Esophagus muscularis mucosa (tissue), 4 donors: ENCODE data around the gene CROCC2. TPM values are rescaled to one million over a fixed set of nuclear protein-coding genes. Genes with fewer than 3 reads are reported as not detected.

Experiments used
- DNase-seq: peaks from one replicate; pipeline ENCODE4 v3.0.0-alpha.2; 2017; ENCODE audit errors: extremely low spot score
- H3K27ac ChIP-seq, 4 donors: fragments of 200-600 bp; sonication (generic); replicated peaks in 1 of 4; 1 replicate in 3 of 4; 2 replicates in 1 of 4; pipeline ENCODE4 v1.5.1; 2016 to 2019; ENCODE audit warnings: mild to moderate bottlenecking in 1 of 4
- H3K27me3 ChIP-seq, 4 donors: fragments of 200-600 bp; sonication (generic); one replicate each; pipeline versions ENCODE4 v1.5.1 to v1.6.0; 2016 to 2019
- H3K36me3 ChIP-seq, 4 donors: fragments of 200-600 bp; sonication (generic); one replicate each; pipeline ENCODE4 v1.5.1; 2016 to 2019
- H3K4me1 ChIP-seq, 4 donors: fragments of 200-600 bp; sonication (generic); one replicate each; pipeline ENCODE4 v1.5.1; 2016 to 2019
- H3K4me3 ChIP-seq, 4 donors: fragments of 200-600 bp; sonication (generic); 1 replicate in 2 of 4; 2 replicates in 2 of 4; pipeline ENCODE4 v1.5.1; 2016 to 2019; ENCODE audit warnings: mild to moderate bottlenecking in 4 of 4, moderate library complexity in 1 of 4
- H3K9me3 ChIP-seq, 4 donors: fragments of 200-600 bp; sonication (generic); 1 replicate in 3 of 4; 2 replicates in 1 of 4; pipeline ENCODE4 v1.5.1; 2016 to 2019
- EP300 ChIP-seq: sonication (generic); formaldehyde crosslinking; IDR thresholded peaks from one replicate; pipeline ENCODE4 v1.6.1; 2017; ENCODE audit warnings: antibody characterized with exemption
- POLR2A ChIP-seq: fragments of 450-650 bp; IDR thresholded peaks from one replicate; pipeline ENCODE4 v1.6.1; 2017; ENCODE audit warnings: antibody characterized with exemption, moderate library complexity, mild to moderate bottlenecking, low read depth
- POLR2AphosphoS5 ChIP-seq, 2 donors: sonication (generic); formaldehyde crosslinking; IDR thresholded peaks; one replicate each; pipeline ENCODE4 v1.6.1; 2017; ENCODE audit warnings: antibody characterized with exemption in 2 of 2
- WGBS: methylation state at CpG from one replicate; pipeline ENCODE4 v1.1.5; 2018; 5-methylcytosine and 5-hydroxymethylcytosine counted together
- intact Hi-C: fragments of 100-400 bp; cut with DNase I; formaldehyde crosslinking; loops from one replicate; pipeline ENCODE4 v1.15.1; 2023
- total RNA-seq, 4 donors: library from RNA; depleted of rRNA; stranded (reverse); fragments of >200 nt; gene quantifications; one replicate each; pipeline versions ENCODE4 v1.1.0 to v1.2.1, GENCODE V29; 2016
- TF ChIP-seq, protein P1 (sequence below), 3 experiments: fragments of 200-600 bp in 2 of 3; fragments of 450-650 bp in 1 of 3; sonication (generic) in 2 of 3; IDR thresholded peaks; one replicate each; pipeline ENCODE4 v1.5.1; 2017 to 2019; ENCODE audit warnings: antibody characterized with exemption in 3 of 3, mild to moderate bottlenecking in 2 of 3, moderate library complexity in 1 of 3

The CROCC2 gene
- total RNA-seq, 4 donors from 2014 or later: not detected

DNA sequence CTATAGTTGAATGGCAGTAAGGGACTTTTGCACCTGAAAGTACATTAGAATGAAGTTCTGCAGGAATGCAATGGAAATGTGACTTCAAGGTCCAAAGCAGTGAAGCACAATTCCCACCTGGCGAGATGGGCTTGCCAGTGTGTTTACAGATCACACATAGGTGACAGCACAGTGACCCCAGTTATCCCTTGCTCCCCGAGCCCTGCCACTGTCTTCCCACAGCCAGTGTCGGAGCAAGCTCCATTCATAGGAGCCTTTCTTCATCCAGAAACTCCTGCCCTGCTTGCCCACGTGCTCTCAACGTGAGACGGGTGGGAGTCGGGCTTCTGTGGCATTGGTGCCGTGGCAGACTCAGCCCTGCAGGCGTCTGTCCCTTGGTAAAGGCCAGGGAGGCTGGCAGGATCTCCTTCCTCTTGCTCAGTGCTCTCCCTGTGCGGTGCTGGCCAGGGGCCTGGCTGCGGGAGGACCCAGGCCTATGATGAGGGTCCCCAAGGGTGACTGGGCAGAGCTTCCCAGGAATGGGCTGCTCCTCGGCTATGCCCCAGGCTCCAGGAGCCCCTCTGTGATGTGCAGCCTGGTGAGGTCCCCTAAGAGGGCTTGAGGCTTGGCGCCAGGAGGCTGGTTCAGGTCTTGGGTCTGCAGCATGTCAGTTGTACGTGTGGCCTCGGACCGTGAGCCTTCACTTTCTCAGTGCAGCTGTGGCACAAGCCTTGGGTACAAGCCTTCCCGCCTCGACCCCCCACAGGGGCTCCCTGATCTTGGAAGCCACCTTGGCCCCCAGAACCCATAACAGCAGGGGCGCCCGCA, 132.4 kb downstream of the CROCC2 start:
- DNase-seq: no peak
- peaks cover 0 to 32% (median 5%) of the 10 kb centered on the region in 4 donors for H3K27me3 ChIP-seq
- no peaks in the 10 kb centered on the region for H3K9me3 ChIP-seq
- intact Hi-C loops: no loop called here
- no peak overlapping the region for H3K27ac ChIP-seq
- peaks cover 0 to 48% (median 21%) of the 10 kb centered on the region in 4 donors for H3K36me3 ChIP-seq
- WGBS: 86% methylated on average over 15 of the region's 20 CpGs
- H3K4me1 ChIP-seq: peaks cover 9 to 23% (median 19%) of the 10 kb centered on the region in 4 donors
- TF ChIP-seq, protein P1, sequence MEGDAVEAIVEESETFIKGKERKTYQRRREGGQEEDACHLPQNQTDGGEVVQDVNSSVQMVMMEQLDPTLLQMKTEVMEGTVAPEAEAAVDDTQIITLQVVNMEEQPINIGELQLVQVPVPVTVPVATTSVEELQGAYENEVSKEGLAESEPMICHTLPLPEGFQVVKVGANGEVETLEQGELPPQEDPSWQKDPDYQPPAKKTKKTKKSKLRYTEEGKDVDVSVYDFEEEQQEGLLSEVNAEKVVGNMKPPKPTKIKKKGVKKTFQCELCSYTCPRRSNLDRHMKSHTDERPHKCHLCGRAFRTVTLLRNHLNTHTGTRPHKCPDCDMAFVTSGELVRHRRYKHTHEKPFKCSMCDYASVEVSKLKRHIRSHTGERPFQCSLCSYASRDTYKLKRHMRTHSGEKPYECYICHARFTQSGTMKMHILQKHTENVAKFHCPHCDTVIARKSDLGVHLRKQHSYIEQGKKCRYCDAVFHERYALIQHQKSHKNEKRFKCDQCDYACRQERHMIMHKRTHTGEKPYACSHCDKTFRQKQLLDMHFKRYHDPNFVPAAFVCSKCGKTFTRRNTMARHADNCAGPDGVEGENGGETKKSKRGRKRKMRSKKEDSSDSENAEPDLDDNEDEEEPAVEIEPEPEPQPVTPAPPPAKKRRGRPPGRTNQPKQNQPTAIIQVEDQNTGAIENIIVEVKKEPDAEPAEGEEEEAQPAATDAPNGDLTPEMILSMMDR (IDR thresholded peaks at IDR 0.05): no peak
- TF ChIP-seq EP300 (no peak), POLR2A (no peak), POLR2AphosphoS5 (IDR thresholded peaks at IDR 0.05) (no peak)
- no peak overlapping the region for H3K4me3 ChIP-seq

- intact Hi-C loops: no loop called here
- Histone ChIP-seq H3K9me3 (peaks cover 0 to 5% (median 2%) of the 10 kb centered on the region in 4 donors), H3K4me1 (peaks cover 9 to 23% (median 19%) of the 10 kb centered on the region in 4 donors), H3K36me3 (peaks cover 0 to 44% (median 18%) of the 10 kb centered on the region in 4 donors), H3K4me3 (no peak overlapping the region), H3K27ac (no peak overlapping the region), H3K27me3 (peaks cover 0 to 32% (median 5%) of the 10 kb centered on the region in 4 donors)
- DNase-seq: no peak
- TF ChIP-seq, protein P1 (IDR thresholded peaks at IDR 0.05): no peak
- TF ChIP-seq POLR2AphosphoS5 (IDR thresholded peaks at IDR 0.05): no peak
- no peak for TF ChIP-seq POLR2A
- TF ChIP-seq EP300: no peak
- 100% methylated on average over 4 of the region's 4 CpGs for WGBS
Observed at GRCh38 chr2:241039416-241039815, 133.3 kb downstream of the CROCC2 start.

DNA sequence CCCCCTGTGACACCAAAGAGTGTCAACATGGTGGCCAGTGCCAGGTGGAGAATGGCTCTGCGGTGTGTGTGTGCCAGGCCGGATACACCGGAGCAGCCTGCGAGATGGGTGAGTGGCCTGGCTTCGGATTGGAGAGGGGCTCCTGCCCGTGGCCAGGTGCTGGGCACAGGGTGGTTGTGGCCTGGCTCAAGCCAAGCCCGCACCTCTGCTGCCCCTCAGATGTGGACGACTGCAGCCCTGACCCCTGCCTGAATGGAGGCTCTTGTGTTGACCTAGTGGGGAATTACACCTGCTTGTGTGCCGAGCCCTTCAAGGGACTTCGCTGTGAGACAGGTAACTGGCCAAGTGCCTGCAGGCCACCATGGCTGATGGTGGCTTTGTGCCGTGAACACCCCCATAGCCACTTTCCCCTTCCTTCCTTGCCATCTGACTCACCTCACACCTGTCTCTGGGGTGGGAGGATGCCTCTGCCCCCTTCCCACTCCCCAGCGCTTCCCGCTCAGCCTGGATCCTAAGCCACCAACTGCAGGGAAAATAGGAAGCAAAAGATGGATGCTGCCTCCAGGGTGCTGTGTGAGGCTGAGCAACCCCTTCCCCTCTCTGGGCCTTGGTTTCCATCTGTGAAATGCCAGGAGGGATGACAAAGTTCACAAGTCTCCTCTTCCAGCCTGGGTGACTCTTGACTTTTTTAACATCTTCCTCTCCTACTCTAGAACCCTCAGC, 134.1 kb downstream of the CROCC2 start:
- Histone ChIP-seq H3K27ac (no peak overlapping the region), H3K4me1 (peaks cover 9 to 21% (median 17%) of the 10 kb centered on the region in 4 donors), H3K4me3 (no peak overlapping the region), H3K27me3 (peaks cover 0 to 25% (median 5%) of the 10 kb centered on the region in 4 donors), H3K9me3 (peaks cover 0 to 12% (median 8%) of the 10 kb centered on the region in 4 donors), H3K36me3 (peaks cover 0 to 43% (median 18%) of the 10 kb centered on the region in 4 donors)
- TF ChIP-seq POLR2A (no peak), POLR2AphosphoS5 (IDR thresholded peaks at IDR 0.05) (no peak), EP300 (no peak)
- TF ChIP-seq, protein P1 (IDR thresholded peaks at IDR 0.05): no peak
- intact Hi-C loops: no loop called here
- WGBS: 93% methylated on average over 11 of the region's 13 CpGs
- DNase-seq: peak; percentile 86

- WGBS: 51% methylated on average over 5 of the region's 5 CpGs
- peaks cover 2 to 6% (median 3%) of the 10 kb centered on the region in 4 donors for H3K4me1 ChIP-seq
- TF ChIP-seq, protein P1 (IDR thresholded peaks at IDR 0.05): no peak
- no peak for TF ChIP-seq POLR2A
- TF ChIP-seq EP300: no peak
- no peak for TF ChIP-seq POLR2AphosphoS5 (IDR thresholded peaks at IDR 0.05)
- peaks cover 0 to 20% (median 10%) of the 10 kb centered on the region in 4 donors for H3K9me3 ChIP-seq
- H3K4me3 ChIP-seq: no peak overlapping the region
- peaks cover 0 to 43% (median 18%) of the 10 kb centered on the region in 4 donors for H3K36me3 ChIP-seq
- DNase-seq: no peak
- intact Hi-C loops: no loop called here
- H3K27me3 ChIP-seq: peaks cover 0 to 11% (median 2%) of the 10 kb centered on the region in 4 donors
- H3K27ac ChIP-seq: no peak overlapping the region
Observed at GRCh38 chr2:241041589-241042158, 135.5 kb downstream of the CROCC2 start.

Other genes with a start within 250 kb of the CROCC2 start
- not detected for gene AQP12B, start 223.5 kb upstream of the CROCC2 start, total RNA-seq
- gene AQP12A, start 214.5 kb upstream of the CROCC2 start, total RNA-seq: not detected
- gene KIF1A, start 86.1 kb upstream of the CROCC2 start, total RNA-seq: 1 to 10 TPM; 1.7 to 4.1 (median 3.4) TPM
- gene AGXT, start 37.5 kb upstream of the CROCC2 start, total RNA-seq: not detected
- under 1 TPM in 1 of 4 donors, not detected in 3; 0.83 TPM for gene MAB21L4, start 10.2 kb upstream of the CROCC2 start, total RNA-seq
- gene SNED1, start 92.3 kb downstream of the CROCC2 start, total RNA-seq: 10 to 100 TPM in 2 of 4 donors, 1 to 10 TPM in 2; 7.3 to 14.1 (median 11.6) TPM
- 10 to 100 TPM; 19.5 to 26.6 (median 24.5) TPM for gene MTERF4, start 196.0 kb downstream of the CROCC2 start, total RNA-seq
- 1 to 10 TPM; 1.5 to 3.3 (median 2.2) TPM for gene PASK, start 243.1 kb downstream of the CROCC2 start, total RNA-seq
- gene PPP1R7, start 244.1 kb downstream of the CROCC2 start, total RNA-seq: 10 to 100 TPM; 69.1 to 87.2 (median 73.7) TPM